NOMO-1 treated with dmso at 0.1 percent for 144 hours (cell line): ENCODE measurements around the gene TAGAP.
"Not testable (repeated sequence)": the region's sequence is repeated elsewhere in the genome, so short reads cannot be mapped to it uniquely, and the experiment has no call there.

ENCODE experiments used
- DNase-seq: peaks from one replicate; lab custom pipeline; 2025; ENCODE audit not compliant: unreplicated experiment; lab: John Stamatoyannopoulos, UW

Gene TAGAP

GRCh38 chr6:159013229-159013628 lies 31.6 kb downstream of the TAGAP start:
- DNase-seq: no peak

GRCh38 chr6:159012201-159012600 lies 32.6 kb downstream of the TAGAP start:
- DNase-seq: no peak

- DNase-seq: not testable (repeated sequence)
Observed at GRCh38 chr6:159010037-159010612, 34.7 kb downstream of the TAGAP start.

- no peak for DNase-seq
Observed at GRCh38 chr6:159008656-159009288, 36.0 kb downstream of the TAGAP start.

DNA sequence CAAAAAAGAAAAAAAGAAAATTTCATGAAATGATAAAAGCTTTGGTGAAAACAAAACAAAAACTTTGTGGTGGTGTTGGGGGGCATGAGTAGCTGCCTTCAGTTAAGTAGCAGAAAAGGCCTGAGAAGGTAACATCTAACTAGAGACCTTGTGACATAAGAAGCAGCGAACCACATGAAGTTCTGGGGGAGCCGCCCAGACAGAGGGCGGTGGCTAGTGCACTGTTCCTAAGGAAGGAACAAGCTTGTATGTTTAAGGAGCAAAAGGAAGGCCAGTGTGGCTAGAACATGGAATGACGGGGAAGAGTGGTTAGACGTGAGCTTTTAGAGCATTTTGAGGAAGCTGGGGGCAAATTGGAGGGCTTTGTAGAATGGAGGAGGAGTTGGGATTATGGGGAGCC lies 37.3 kb downstream of the TAGAP start:
- DNase-seq: no peak

DNA sequence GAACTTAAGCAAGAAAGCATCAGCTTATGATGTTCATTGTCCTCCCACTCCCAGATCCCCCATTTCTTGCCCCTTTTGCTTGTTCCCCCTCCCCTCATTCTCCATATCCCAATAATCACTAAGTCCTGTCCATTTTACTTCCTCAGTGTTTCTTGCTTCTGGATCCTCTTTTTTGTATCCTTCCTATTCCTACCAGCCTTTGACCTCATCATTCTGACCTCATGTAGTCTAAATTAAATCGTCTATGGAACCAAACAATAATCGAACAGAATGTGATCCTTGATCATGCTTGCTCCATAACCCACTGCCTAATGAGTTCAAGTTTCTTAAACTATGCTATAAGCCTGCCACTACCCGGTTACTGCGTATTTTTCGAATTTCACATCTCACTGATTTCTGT lies 39.4 kb downstream of the TAGAP start:
- DNase-seq: no peak

- DNase-seq: no peak
Observed at GRCh38 chr6:159004592-159004991, 40.2 kb downstream of the TAGAP start.

DNA sequence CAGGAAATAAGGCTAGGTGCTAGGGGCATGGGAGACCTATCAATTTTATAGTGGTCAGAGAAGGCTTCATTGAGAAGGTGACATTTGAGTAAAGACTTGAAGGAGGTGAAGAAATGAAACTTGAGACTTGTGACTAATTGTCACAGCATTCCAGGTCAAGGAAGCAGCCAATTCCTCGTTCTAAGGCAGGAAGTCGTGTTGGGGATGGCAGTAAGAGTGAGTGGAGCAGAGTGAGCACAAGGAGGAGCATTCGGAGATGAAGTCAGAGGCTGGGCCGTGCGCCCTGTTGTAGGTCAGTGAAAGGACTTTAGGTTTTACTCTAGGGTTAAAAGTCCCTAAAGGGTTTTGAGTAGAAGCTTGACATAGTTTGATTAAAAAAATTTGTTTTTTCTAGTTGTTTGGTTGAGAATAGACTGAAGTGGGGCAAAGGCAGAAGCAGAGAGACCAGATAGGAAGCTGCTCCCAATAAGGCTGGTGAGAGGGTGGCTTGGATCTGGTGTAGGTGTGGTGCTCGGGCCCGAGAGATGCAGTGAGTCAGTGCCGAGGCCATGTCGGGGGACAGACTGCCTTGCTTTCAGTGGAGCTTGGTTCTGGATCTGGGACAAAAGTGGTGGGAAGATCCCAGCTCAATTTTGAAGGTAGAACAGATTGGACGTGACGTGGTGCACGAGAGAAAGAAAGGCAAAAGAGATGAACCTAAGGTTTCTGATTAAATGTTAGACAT lies 42.2 kb downstream of the TAGAP start:
- no peak for DNase-seq

DNA sequence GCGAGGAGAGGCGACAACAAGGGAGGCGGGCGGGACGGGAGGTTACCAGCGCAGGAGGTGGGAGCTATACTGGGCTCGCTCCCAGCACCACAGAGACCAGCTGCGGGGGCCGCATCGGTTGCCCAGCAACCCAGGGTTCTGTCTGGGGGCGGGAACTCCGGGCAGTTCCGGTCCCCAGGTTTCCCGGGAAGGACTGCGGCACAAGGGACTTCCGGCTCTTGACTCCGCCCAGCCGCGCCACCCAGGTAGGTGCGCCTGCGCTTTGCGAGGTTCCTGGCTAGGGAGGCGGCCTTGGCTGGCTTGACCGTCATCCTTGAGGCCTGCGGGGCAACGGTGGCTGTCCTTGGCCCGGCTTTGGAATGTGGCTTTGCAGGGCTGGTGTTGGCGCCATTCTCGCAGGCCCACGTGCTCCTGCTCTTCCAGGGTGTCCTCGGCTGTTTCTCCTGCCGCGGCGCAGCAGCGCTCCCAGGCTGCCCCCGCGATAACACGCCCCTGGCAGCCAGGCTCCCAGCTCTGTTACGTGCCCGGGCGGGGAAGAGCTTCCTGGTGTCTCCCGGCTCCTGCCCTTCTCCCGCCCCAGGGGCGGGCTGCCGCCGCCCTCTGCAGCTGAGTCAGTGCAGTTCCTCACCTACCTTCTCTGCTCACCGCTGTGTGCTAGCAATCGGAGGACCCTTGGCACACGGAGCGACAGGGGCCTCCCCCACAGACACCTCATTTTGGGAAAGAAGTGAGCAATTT lies 45.0 kb downstream of the TAGAP start, which contains the start of gene RSPH3:
TSS of gene RSPH3 (minus strand) at position 537 of the 738 bp plus-strand sequence. CDS start 652 bp downstream, outside the sequence.
- DNase-seq: peak; percentile 79

- no peak for DNase-seq
Observed at GRCh38 chr6:158999154-158999665, 45.6 kb downstream of the TAGAP start.

- no peak for DNase-seq
Observed at GRCh38 chr6:158996856-158997255, 47.9 kb downstream of the TAGAP start.

DNA sequence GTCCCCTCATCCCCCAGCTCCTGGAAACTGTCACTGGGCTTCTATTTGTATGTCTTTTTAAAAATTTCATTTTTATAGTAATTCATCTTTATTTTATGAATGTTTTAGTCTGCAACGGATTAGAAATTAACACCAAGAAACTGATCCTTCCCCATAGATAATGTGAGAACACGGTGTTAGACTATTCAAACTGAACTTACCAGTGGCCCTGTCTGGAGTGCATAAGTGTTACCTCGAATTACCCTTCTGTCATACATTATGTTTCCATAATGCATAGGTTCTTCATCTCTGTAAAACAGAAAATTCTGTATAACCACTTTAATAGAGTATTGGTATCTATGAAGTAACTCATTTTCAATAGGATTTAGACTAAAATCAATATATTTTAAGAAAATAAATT lies 51.2 kb downstream of the TAGAP start:
- DNase-seq: no peak

GRCh38 chr6:158991017-158991723 lies 53.6 kb downstream of the TAGAP start:
- DNase-seq: no peak

- not testable (repeated sequence) for DNase-seq
Observed at GRCh38 chr6:158989711-158990110, 55.1 kb downstream of the TAGAP start.

GRCh38 chr6:158988477-158988876 lies 56.3 kb downstream of the TAGAP start:
- no peak for DNase-seq

DNA sequence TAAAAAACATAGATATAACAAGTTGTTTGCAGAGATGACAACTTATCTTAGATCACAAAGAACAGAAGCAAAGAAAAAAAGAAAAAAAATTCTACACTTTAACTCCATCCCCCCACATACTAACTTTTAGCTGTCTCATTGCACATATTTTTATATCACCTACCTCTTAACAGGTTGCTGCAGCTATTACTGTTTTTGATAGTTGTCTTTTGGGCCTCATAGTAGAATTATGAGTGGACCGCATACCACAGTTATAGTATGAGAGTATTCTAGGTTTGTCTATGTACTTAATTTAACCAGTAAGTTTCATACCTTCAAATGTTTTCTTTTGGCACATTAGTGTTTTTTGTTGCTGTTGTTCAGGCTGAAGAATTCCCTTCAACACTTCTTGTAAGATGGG lies 57.1 kb downstream of the TAGAP start:
- DNase-seq: no peak
